ENCODE measurements around the gene AP3B1.
"Not testable (repeated sequence)": the region's sequence is repeated elsewhere in the genome, so short reads cannot be mapped to it uniquely, and the experiment has no call there.

The AP3B1 gene

GRCh38 chr5:78237911-78238310 is 56.6 kb downstream of the AP3B1 start:
- FAIRE-seq: no peak

DNA sequence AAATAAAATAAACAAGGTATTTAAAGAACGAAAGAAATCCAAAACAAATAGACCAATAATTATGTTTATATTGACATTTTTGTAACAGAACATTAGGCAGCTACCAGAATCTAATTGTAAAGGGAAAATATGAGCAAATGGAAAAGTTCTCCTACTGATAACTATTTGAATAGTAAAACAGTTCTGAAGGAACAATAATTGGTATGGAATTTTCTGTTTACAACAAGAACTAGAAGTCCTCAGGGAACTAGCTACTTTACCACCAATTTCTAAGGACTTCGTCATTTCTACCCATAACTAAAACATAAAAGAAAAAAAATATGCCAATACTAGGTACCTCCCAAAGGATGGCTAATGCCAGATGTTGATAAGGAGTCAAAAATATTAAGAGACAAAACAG is 58.5 kb downstream of the AP3B1 start:
- peak; percentile 46 for FAIRE-seq

- FAIRE-seq: no peak
These were observed 59.2 kb downstream of the AP3B1 start for GRCh38 chr5:78235289-78235688.

GRCh38 chr5:78234804-78235203 is 59.7 kb downstream of the AP3B1 start:
- no peak for FAIRE-seq

GRCh38 chr5:78232163-78232562 is 62.3 kb downstream of the AP3B1 start:
- no peak for FAIRE-seq

DNA sequence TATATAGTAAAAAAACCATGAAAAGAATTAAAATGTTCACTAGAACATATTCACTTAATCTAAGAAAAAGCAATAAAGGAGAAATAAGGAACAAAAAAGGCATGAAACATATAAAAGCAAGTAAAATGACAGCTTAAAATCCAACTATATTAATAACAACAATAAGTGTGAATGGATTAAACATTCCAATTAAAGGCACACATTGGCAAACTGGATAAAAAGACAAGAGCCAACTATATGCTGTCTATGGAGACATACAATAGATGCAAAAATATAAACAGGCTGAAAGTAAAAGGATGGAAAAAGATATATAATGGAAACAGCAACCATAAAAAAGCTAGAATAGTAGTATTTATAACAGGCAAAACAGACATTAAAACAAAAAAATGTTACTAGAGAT is 70.1 kb downstream of the AP3B1 start:
- no peak for FAIRE-seq

GRCh38 chr5:78221964-78222451 is 72.5 kb downstream of the AP3B1 start:
- FAIRE-seq: no peak

DNA sequence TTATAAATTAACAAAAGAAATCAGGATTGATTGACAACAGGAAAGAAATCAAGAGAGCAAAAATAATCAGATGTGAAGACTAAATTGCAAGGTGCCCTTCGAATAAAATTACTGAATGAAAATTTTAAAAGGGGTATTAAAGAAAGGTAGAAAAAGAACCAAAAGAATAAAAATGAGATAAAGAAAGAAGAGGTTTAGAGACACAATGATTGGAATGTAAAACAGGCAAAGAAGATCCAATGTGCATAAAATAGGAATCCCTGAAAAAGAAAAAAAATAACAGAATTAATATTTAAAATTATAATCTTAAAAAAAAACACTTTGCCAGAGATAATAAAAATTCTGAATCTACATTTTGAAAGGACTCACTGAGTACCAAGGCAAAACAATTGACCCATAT is 73.0 kb downstream of the AP3B1 start:
- peak; percentile 34 for FAIRE-seq

DNA sequence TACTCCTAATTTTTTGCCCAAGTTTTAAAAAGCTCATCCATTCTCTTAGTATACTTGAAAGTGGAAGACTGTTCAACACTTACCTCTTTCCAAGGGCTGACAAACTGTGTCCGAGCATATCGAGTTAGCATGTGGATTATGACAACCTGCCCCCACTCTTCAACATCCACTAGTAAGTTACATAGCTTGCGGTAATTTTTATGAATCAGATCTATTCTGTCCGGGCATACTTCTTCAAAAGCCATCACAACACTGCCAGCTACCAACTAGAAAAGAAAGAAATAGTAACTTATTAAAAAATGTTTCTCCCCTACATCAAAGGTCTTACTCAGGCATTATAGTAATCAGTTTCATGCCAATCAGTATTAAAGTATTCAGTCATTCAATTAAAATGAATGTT is 78.5 kb downstream of the AP3B1 start:
- FAIRE-seq: no peak

DNA sequence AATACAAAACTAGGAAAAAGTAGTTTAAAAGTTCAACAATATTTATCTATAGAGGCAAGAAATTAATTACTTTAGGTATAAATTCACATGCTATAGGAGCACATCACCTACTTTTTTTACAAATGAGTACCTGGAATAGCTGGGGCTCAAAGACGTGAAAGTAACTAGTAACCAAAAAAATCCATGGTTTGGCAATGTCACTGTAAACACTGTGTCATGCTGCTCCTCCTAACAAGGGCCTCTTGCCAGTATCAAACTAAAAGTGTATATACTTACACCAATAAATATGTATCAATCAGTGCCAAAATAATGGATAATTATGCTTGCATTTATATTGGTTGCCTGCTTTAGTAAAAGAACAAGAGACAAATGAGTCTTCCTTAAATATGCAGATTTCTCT is 78.9 kb downstream of the AP3B1 start:
- no peak for FAIRE-seq

DNA sequence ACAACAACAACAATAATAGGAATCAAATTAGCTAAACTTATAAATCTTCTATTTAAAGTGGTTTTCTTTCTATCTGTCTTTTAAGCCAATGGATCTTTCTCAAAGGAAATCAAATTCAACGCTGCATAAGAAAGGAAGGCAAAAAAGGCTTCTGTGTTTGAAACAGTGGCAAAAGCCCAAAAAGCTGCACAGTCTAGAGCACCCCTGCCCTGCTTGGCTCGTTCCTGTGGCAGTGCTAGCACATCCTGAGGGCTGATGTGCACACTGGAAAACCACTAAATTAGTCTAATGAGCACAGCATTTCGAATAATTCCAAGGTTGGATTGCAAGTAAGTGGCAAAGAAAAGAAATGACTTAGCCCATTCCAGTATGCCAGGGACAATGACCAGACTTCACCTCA is 80.7 kb downstream of the AP3B1 start:
- no peak for FAIRE-seq

DNA sequence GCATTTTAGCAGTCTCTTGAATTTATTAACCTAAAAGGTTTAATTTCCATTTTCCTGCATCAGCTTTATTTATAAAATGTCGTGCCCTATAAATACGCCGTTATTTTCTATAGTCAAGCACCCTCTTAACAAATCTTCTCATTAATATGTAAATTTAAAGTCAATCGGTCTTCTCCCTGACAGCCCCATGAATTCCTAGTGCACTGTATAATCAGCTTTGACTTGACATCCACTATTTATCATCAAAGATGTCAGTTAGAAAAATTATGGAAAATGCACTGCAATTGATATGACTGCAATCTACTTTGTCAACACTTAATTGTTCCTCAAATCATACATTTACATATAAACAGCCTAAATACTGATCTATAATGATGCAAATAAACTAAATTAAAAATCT is 83.4 kb downstream of the AP3B1 start:
- FAIRE-seq: no peak

DNA sequence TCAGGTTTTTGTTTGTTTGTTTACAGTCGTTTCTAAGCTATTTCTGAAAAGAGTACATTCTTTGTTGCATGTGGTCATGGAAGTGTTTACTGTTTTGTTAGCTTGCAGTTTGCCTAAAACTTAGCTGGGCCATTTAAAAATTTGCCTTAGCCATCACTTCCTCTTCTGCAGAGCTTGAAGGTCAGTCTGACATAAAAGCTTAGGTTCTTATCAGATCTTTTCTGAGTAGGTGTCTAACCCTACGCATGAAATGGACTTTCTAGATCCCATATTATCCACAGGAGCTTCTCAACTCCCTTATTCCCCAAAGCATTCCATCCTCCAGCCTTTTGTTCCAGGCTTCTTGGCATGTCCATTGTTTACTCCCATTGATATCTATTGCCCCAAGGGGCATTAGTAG is 90.3 kb downstream of the AP3B1 start:
- no peak for FAIRE-seq

DNA sequence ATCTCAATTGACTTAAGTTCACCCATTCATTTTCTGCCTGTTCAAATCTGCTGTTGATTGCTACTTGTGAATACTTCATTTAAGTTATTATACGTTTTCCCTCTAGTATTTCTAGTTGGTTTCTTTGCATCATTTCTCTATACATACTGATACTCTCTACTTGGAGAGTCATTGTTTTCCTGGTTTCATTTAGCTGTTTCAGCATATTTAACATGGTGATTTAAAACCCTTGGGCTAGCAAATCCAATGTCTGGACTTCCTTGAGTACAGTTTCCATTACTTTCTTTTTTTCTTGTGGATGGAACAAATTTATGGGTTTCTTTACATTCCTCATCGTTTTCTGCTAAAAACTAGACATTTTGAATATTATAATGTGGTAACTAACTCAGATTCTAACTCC is 90.7 kb downstream of the AP3B1 start:
- FAIRE-seq: no peak

- FAIRE-seq: no peak
These were observed 104.1 kb downstream of the AP3B1 start for GRCh38 chr5:78190402-78190801.

GRCh38 chr5:78188681-78189080 is 105.8 kb downstream of the AP3B1 start:
- FAIRE-seq: not testable (repeated sequence)

DNA sequence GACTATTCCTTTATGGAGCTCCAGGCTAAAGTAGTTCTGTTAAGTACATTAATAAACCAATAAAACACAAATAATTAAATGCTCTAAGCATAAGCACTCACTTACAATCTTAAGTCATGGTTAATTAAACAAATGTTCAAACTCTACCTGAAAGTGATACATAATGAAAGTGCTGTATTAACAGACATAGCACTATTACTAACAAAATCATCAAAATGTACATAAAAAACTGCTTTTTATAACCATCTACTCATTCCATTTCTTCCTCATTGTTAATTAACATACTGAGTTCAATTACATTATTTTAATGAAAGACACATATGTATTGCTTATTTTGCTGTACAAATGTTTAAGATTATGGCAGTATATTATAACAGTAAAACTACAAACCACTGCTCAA is 107.3 kb downstream of the AP3B1 start:
- FAIRE-seq: peak; percentile 65

DNA sequence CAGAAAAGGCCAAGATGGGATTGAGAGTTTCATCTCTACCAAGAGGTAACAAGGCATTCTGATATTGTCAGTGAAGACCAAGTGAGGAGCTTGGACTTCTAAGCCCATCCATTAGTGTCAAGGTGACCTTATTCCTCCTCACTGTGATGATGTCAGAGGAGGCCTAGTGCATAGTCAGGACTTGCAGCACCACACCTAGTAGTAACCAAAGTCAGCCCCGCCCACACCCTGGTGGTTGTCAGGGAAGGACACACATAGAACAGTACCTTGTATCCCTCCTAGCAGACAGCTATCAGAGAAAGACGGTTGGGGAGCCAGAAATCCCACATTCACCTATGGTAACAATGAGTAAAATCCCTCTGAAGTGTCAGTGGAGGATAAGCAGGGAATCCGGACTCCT is 111.7 kb downstream of the AP3B1 start:
- no peak for FAIRE-seq

- FAIRE-seq: no peak
These were observed 116.1 kb downstream of the AP3B1 start for GRCh38 chr5:78178356-78178755.

DNA sequence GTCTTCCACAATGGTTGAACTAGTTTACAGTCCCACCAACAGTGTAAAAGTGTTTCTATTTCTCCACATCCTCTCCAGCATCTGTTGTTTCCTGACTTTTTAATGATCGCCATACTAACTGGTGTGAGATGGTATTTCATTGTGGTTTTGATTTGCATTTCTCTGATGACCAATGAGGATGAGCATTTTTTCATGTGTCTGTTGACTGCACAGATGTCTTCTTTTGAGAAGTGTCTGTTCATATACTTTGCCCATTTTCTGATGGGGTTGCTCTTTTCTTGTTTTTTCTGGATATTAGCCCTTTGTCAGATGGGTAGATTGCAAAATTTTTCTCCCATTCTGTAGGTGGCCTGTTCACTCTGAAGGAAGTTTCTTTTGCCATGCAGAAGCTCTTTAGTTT is 124.2 kb downstream of the AP3B1 start:
- not testable (repeated sequence) for FAIRE-seq

- FAIRE-seq: peak; percentile 95
These were observed 132.1 kb downstream of the AP3B1 start for GRCh38 chr5:78162253-78162862.

DNA sequence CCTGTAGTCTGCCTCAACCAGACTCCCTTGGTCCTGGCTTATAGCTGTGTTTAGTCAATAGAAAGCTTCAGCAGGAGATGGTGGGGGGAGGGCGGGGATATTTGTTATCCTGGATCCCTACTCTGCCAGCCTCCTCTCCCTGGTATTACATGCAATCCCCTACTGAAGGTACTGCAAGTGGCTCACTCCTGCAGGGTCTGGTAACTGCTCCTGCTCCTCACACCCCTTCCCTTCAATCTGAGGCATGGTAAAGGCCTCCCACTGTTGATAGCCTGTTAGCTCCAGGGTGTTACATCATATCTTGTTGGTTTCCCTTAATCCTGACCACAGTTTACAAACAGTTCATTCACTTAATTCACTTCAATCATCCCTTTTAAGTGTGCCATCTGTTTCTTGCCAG is 137.5 kb downstream of the AP3B1 start:
- FAIRE-seq: no peak

DNA sequence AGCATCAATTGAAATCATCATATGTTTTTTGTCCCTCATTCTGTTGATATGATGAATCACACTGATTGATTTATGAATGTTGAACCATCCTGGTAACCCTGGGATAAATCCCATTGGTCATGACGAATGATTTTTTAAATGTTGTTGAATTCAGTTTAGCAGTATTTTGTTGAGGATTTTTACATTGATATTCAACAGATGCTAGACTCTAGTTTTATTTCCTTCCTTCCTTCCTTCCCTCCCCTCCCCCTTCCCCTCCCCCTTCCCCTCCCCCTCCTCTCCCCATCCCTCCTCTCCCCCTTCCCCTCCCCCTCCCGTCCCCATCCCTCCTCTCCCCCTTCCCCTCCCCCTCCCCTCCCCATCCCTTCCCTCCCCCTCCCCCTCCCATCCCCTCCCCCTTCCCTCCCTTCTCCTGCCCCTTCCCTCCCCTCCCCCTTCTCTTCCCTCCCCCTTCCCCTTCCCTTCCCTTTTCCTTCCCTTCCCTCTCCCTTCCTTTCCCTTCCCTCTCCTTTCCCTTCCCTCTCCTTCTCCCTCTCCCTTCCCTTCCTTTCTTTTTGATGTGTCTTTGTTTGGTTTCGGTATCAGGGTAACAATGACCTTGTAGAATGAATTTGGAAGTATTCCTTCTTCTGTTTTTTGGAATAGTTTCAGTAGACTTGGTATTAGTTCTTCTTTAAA is 142.8 kb downstream of the AP3B1 start:
- FAIRE-seq: no peak

- no peak for FAIRE-seq
These were observed 157.2 kb downstream of the AP3B1 start for GRCh38 chr5:78137290-78137689.

- no peak for FAIRE-seq
These were observed 161.1 kb downstream of the AP3B1 start for GRCh38 chr5:78133423-78133822.
